ENCODE results near the gene C17orf67. TPM values are rescaled to one million over a fixed set of nuclear protein-coding genes. Genes with fewer than 3 reads are reported as not detected.

C17orf67 gene
- total RNA-seq, 1 donor from 2014 or later = 10.1 TPM

DNA sequence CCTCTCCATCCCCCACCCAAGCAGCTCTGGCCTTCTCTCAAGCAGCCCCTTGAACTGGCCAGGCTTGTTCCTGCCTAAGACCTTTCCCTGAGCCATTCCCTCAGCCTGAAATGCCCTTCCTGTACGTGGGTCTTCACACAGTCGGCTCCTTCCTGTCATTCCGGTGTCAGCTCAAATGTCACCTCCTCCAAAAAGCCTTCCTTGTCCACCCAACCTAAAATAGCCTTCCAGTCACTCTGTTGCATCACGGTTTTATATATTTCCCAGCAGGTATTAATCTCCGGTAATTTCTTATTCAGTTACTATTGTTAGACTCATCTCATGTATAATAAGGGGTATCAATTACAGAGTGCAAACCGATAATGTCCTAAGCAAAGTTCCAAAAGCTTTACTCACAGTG, 51.8 kb downstream of the C17orf67 start:
- intact Hi-C loops (cut with DNase I) = loop anchor here (2.0 kb wide), 1 partner anchor 191 kb away; no protein-coding TSS in a partner anchor

DNA sequence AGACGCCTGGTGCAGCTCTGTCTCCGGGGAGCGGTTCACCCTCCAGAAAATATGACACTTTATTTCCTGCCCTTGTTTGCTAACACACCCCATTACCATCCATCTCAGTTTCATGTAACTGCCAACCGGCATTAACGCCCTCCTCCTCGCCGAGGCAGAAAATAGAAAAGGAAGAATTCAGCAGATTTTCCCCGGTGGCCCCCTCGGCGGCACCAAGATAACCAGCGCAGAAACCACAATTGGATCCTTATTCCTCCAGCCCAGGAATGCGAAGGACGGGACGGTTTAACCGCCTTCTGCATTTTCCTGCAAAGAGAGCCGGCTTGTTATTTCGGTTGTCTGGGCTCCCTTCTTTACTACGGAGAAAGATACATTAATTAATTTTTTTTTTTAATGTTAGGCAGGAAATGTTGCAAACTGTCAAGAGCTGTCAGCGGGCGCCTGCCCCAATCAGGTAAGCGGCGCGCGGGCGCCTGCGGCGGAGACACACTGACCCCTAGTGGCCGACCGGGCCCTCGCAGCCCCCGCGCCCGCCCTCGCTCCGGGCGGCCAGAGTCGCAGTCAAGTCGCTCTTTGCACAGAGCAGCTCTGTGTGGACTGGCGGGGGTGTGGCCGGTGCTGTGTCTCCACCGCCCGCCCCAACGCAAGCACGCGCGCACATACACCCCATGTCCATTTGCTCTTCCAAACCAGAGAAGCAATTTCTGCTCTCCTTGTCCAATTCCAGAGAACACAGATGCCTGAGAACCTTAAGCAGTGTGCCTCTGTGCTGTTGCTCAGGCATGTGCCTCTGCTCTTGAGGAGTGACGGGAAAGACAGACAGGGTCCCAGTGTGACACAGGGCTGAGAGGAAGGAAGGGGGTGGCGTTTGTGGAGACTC, 53.6 kb downstream of the C17orf67 start:
- Histone ChIP-seq H3K9me3 (no peaks in the 10 kb centered on the region), H3K27me3 (no peaks in the 10 kb centered on the region), H3K36me3 (no peaks in the 10 kb centered on the region), H3K27ac (no peak overlapping the region), H3K4me3 (peak overlapping the region; percentile 43 to 54), H3K4me1 (peaks cover 0 to 3% of the 10 kb centered on the region in 2 donors)
- intact Hi-C loops (cut with DNase I) = loop anchor here (1.0 to 2.0 kb wide), 2 partner anchors 64 to 189 kb away; no protein-coding TSS in a partner anchor
- TF ChIP-seq, protein P1, sequence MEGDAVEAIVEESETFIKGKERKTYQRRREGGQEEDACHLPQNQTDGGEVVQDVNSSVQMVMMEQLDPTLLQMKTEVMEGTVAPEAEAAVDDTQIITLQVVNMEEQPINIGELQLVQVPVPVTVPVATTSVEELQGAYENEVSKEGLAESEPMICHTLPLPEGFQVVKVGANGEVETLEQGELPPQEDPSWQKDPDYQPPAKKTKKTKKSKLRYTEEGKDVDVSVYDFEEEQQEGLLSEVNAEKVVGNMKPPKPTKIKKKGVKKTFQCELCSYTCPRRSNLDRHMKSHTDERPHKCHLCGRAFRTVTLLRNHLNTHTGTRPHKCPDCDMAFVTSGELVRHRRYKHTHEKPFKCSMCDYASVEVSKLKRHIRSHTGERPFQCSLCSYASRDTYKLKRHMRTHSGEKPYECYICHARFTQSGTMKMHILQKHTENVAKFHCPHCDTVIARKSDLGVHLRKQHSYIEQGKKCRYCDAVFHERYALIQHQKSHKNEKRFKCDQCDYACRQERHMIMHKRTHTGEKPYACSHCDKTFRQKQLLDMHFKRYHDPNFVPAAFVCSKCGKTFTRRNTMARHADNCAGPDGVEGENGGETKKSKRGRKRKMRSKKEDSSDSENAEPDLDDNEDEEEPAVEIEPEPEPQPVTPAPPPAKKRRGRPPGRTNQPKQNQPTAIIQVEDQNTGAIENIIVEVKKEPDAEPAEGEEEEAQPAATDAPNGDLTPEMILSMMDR (IDR thresholded peaks at IDR 0.05) = peak; percentile 85 to 99 (median 98)
- DNase-seq (ENCODE audit: low spot score in 2 of 2) = peak in 1 of 2 donors; percentile 83

More for the DNA sequence above, 51.8 kb downstream of the C17orf67 start:
- Histone ChIP-seq H3K27ac (no peak overlapping the region), H3K27me3 (no peaks in the 10 kb centered on the region), H3K4me1 (peaks cover 0 to 3% of the 10 kb centered on the region in 2 donors), H3K4me3 (no peak overlapping the region), H3K9me3 (no peaks in the 10 kb centered on the region), H3K36me3 (no peaks in the 10 kb centered on the region)
- DNase-seq (ENCODE audit: low spot score in 2 of 2) = no peak
- TF ChIP-seq, protein P1 (IDR thresholded peaks at IDR 0.05) = no peak

DNA sequence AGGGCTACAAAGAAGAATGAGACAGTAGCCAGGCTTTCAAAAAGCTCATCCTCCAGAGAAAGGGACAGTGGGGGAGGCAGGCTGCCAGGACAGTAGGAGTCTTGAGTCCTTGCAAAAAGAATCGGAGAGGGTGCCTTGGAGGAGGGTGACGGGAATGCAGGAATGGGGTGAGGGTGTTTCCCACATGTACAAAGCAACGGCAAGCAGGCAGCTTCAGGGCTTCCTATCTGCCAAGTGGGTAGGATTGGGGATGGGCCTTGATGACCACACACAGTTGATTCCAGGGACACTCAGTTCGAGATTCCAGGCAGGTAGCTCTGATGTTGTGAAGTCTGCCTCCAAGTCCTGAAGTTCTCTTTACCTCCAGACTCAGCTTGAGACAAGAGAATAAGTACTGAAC, 54.4 kb downstream of the C17orf67 start:
- peaks cover 0 to 3% of the 10 kb centered on the region in 2 donors for H3K4me1 ChIP-seq
- H3K36me3 ChIP-seq = no peaks in the 10 kb centered on the region
- no peak overlapping the region for H3K4me3 ChIP-seq
- H3K27me3 ChIP-seq = no peaks in the 10 kb centered on the region
- no peaks in the 10 kb centered on the region for H3K9me3 ChIP-seq
- no peak overlapping the region for H3K27ac ChIP-seq
- DNase-seq (ENCODE audit: low spot score in 2 of 2) = no peak
- TF ChIP-seq, protein P1 (IDR thresholded peaks at IDR 0.05) = no peak
- intact Hi-C loops (cut with DNase I) = no loop called here

DNA sequence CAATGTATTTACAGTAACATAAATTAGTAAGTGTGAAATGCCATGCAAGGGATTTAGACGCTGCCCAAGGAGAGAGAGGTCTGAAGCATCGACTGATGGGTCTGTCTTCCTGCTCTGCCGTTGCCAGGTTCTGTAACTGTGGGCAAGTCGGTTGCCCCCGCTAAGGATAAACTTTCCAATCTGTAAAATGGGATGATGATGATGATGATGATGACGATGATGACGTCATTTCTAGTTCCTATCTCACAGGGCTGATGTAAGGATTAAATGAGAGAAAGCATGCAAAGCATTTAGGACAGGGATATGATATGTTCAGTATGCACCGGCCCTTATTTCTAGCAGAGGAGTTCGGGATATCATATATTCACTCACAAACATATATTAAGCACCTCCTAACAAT, 54.8 kb downstream of the C17orf67 start:
- TF ChIP-seq, protein P1 (IDR thresholded peaks at IDR 0.05) = no peak
- H3K9me3 ChIP-seq = no peaks in the 10 kb centered on the region
- intact Hi-C loops (cut with DNase I) = no loop called here
- no peak overlapping the region for H3K27ac ChIP-seq
- peaks cover 0 to 3% of the 10 kb centered on the region in 2 donors for H3K4me1 ChIP-seq
- H3K4me3 ChIP-seq = no peak overlapping the region
- DNase-seq (ENCODE audit: low spot score in 2 of 2) = no peak
- no peaks in the 10 kb centered on the region for H3K36me3 ChIP-seq
- H3K27me3 ChIP-seq = no peaks in the 10 kb centered on the region

DNA sequence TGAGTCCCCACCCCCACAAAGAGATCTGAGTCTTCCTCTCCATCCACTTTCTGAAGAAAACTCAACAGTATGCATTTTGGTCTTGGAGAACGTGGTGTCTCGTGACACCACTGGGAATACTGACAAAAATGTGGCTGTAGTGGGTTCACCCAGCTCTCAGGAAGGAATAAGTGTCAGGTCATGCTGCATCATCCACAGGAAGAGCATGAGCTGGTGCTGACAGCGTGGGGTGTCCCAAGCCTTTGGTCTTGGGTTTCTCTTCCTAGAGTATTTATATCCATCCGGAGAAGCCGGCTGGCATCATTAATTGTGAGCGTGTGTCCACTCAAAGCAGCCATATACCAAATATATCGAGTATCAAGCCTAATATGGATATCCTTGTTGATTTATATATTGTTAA, 55.9 kb downstream of the C17orf67 start:
- Histone ChIP-seq H3K27ac (no peak overlapping the region), H3K27me3 (no peaks in the 10 kb centered on the region), H3K36me3 (no peaks in the 10 kb centered on the region), H3K9me3 (no peaks in the 10 kb centered on the region), H3K4me3 (no peak overlapping the region), H3K4me1 (peaks cover 0 to 3% of the 10 kb centered on the region in 2 donors)
- intact Hi-C loops (cut with DNase I) = no loop called here
- no peak for DNase-seq (ENCODE audit: low spot score in 2 of 2)
- TF ChIP-seq, protein P1 (IDR thresholded peaks at IDR 0.05) = no peak

Measured in ascending aorta (tissue), 2 donors.